Measurements from ENCODE around the gene SSTR4. TPM values are rescaled to one million over a fixed set of nuclear protein-coding genes. Genes with fewer than 3 reads are reported as not detected.

Gene SSTR4
- total RNA-seq, 3 donors from 2014 or later: not detected

GRCh38 chr20:23082846-23083552, 47.9 kb downstream of the SSTR4 start:
- TF ChIP-seq POLR2A (IDR thresholded peaks at IDR 0.05) (no peak), POLR2AphosphoS5 (IDR thresholded peaks at IDR 0.05) (peak in 1 of 3 donors; percentile 50), CTCF (IDR thresholded peaks at IDR 0.05) (no peak)
- Histone ChIP-seq H3K36me3 (no peaks in the 10 kb centered on the region), H3K27me3 (no peaks in the 10 kb centered on the region), H3K9me3 (no peaks in the 10 kb centered on the region), H3K4me1 (no peaks in the 10 kb centered on the region), H3K4me3 (peak overlapping the region; percentile 33 to 59 (median 35)), H3K27ac (peak overlapping the region; percentile 65 to 92)
- intact Hi-C loops (cut with DNase I; ENCODE audit: low total_unique reads): no loop called here
- no peak for DNase-seq (ENCODE audit: low spot score in 2 of 2)

- Histone ChIP-seq H3K36me3 (no peaks in the 10 kb centered on the region), H3K4me3 (peak overlapping the region; percentile 33 to 59 (median 35)), H3K4me1 (no peaks in the 10 kb centered on the region), H3K27me3 (no peaks in the 10 kb centered on the region), H3K9me3 (no peaks in the 10 kb centered on the region), H3K27ac (peak overlapping the region; percentile 65 to 92)
- no peak for TF ChIP-seq POLR2AphosphoS5 (IDR thresholded peaks at IDR 0.05)
- TF ChIP-seq POLR2A (IDR thresholded peaks at IDR 0.05): no peak
- no peak for TF ChIP-seq CTCF (IDR thresholded peaks at IDR 0.05)
- DNase-seq (ENCODE audit: low spot score in 2 of 2): no peak
- intact Hi-C loops (cut with DNase I; ENCODE audit: low total_unique reads): no loop called here
These were observed 48.6 kb downstream of the SSTR4 start for GRCh38 chr20:23083553-23084220.

GRCh38 chr20:23084282-23084844, 49.3 kb downstream of the SSTR4 start:
- Histone ChIP-seq H3K4me1 (no peaks in the 10 kb centered on the region), H3K27ac (peak overlapping the region; percentile 65 to 92), H3K9me3 (no peaks in the 10 kb centered on the region), H3K4me3 (peak overlapping the region; percentile 33 to 59 (median 35)), H3K36me3 (no peaks in the 10 kb centered on the region), H3K27me3 (no peaks in the 10 kb centered on the region)
- intact Hi-C loops (cut with DNase I; ENCODE audit: low total_unique reads): no loop called here
- no peak for DNase-seq (ENCODE audit: low spot score in 2 of 2)
- TF ChIP-seq CTCF (IDR thresholded peaks at IDR 0.05) (no peak), POLR2A (IDR thresholded peaks at IDR 0.05) (no peak), POLR2AphosphoS5 (IDR thresholded peaks at IDR 0.05) (no peak)

GRCh38 chr20:23084845-23085365, 49.8 kb downstream of the SSTR4 start:
- no peaks in the 10 kb centered on the region for H3K4me1 ChIP-seq
- TF ChIP-seq CTCF (IDR thresholded peaks at IDR 0.05): no peak
- TF ChIP-seq POLR2A (IDR thresholded peaks at IDR 0.05): no peak
- no peak for TF ChIP-seq POLR2AphosphoS5 (IDR thresholded peaks at IDR 0.05)
- peak overlapping the region; percentile 33 to 59 (median 35) for H3K4me3 ChIP-seq
- no peaks in the 10 kb centered on the region for H3K36me3 ChIP-seq
- intact Hi-C loops (cut with DNase I; ENCODE audit: low total_unique reads): no loop called here
- DNase-seq (ENCODE audit: low spot score in 2 of 2): no peak
- no peaks in the 10 kb centered on the region for H3K27me3 ChIP-seq
- H3K9me3 ChIP-seq: no peaks in the 10 kb centered on the region
- peak overlapping the region; percentile 65 to 92 for H3K27ac ChIP-seq
